IMR-90 (cell line): ENCODE data around the gene DPCD.
"Not testable (repeated sequence)": the region's sequence is repeated elsewhere in the genome, so short reads cannot be mapped to it uniquely, and the experiment has no call there.

Source experiments
- FOS ChIP-seq: fragments of 150-350 bp; IDR thresholded peaks from 2 replicates; pipeline ENCODE4 v1.6.1; 2016; ENCODE audit warnings: low read depth, low read length
- POLR2A ChIP-seq: IDR thresholded peaks from 2 replicates; pipeline ENCODE4 v1.6.1; 2012; ENCODE audit warnings: mild to moderate bottlenecking, low read depth, low read length
- TF ChIP-seq, protein P1 (sequence below): conservative IDR thresholded peaks from 2 replicates; pipeline ENCODE4 v1.5.1; 2012; ENCODE audit warnings: mild to moderate bottlenecking, low read depth, low read length, improper control_type of control experiment

DNA sequence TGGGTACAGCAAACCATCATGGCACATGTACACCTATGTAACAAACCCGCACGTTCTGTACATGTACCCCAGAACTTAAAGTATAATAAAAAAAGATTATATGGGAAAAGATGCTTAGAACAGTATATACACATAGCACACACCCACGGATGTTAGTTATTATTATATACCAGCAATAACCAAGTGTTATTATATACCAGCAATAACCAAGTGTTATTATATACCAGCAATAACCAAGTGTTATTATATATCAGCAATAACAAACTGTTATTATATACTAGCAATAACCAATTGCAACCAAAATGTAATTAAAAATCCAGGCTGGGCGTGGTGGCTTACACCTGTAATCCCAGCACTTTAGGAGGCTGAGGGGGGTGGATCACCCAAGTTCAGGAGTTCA, 45.4 kb downstream of the DPCD start:
- TF ChIP-seq POLR2A, FOS: not testable (repeated sequence)
- TF ChIP-seq, protein P1, sequence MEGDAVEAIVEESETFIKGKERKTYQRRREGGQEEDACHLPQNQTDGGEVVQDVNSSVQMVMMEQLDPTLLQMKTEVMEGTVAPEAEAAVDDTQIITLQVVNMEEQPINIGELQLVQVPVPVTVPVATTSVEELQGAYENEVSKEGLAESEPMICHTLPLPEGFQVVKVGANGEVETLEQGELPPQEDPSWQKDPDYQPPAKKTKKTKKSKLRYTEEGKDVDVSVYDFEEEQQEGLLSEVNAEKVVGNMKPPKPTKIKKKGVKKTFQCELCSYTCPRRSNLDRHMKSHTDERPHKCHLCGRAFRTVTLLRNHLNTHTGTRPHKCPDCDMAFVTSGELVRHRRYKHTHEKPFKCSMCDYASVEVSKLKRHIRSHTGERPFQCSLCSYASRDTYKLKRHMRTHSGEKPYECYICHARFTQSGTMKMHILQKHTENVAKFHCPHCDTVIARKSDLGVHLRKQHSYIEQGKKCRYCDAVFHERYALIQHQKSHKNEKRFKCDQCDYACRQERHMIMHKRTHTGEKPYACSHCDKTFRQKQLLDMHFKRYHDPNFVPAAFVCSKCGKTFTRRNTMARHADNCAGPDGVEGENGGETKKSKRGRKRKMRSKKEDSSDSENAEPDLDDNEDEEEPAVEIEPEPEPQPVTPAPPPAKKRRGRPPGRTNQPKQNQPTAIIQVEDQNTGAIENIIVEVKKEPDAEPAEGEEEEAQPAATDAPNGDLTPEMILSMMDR = not testable (repeated sequence)
